Left colon (tissue), 2 donors: ENCODE measurements around the gene HOXA2. TPM values are rescaled to one million over a fixed set of nuclear protein-coding genes. Genes with fewer than 3 reads are reported as not detected.

Experiments used
- ATAC-seq: fragments of 200-7000 bp; cut with Tn5 transposase; one replicate; pipeline ENCODE4 v1.9.1; 2020; ENCODE audit warnings: mild to moderate bottlenecking, moderate library complexity
- DNase-seq, 2 donors: peaks; one replicate each; pipeline ENCODE4 v3.0.0-alpha.2; 2020
- intact Hi-C, 2 donors: fragments of 100-400 bp; cut with DNase I in 1 of 2; cut with micrococcal nuclease in 1 of 2; formaldehyde crosslinking; loops; one replicate each; pipeline versions ENCODE4 v1.11.2 to v1.14.0; 2022; cut with DNase I, micrococcal nuclease
- long read RNA-seq: library from polyadenylated mRNA; unstranded; transcript quantifications from one replicate; pipeline ENCODE4 v2.0.0, GENCODE V29; 2021
- total RNA-seq, 2 donors: library from RNA; stranded (reverse); fragmentation: NEBNext Ultra II Directional; extraction: Animal tissue kit (Norgen Biotek cat#: 25700); gene quantifications; one replicate each; pipeline ENCODE4 v1.2.1, GENCODE V29; 2021
- donor health status: DM: no; HTN: no; CAD: no.
- donor health status: DM: yes; HTN: yes; CAD: no.

The HOXA2 gene
- 1 to 10 TPM; 2.7 to 3.2 TPM for total RNA-seq
- long read RNA-seq, partial matches to known transcripts, result 0 of 3 reads
- long read RNA-seq, other reads (novel, unspliced or antisense), result 0 of 3 reads

DNA sequence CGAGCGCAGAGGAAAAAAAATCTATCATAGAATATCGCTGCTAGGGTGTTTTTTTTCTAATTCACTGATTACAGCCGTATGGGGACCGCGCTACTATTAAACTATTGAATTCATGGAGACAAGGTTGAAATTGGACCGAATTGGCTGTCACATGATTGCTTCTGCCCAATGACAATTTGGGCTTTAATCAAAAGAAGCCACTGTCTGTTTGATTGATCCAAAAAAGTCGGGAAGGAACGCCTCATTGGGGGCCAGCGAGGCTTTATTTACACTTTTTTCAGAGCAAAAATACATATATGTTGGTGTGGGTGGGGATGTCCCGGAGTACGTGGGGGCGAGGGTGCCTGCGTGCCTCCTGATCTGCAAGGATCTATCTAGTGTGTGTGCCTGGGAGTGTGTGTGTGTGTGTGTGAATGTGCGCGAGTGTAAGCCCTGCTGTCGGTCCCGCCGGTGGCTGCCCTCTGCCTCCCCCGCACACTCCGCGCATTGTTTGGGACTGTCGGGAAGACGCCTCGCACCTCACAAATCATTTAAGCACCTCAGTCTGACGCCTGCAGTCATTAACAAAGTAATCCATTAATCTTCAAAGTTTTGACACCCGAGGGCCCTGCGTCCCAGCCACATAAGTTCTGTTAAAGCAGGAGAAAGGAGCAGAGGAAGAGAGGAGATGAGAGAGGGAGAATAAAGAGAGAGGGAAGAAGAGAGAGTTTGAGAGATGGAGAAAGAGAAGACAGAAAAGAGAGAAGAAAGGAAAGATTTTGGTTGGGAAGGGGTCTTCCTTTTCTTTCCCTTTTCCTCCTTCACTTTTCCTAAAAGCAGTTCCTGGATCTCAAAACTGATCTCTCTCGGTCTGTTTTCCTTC, at the start of gene HOXA2:
HOXA2 (minus strand) TSS at position 103 of the 862 bp plus-strand sequence. CDS start 183 bp downstream, outside the sequence.
- peak; percentile 33 for ATAC-seq

GRCh38 chr7:27151341-27151930, 49.0 kb upstream of the HOXA2 start:
- no peak for ATAC-seq
- DNase-seq, result peak in 1 of 2 donors; percentile 40
- intact Hi-C loops, result no loop called here

More for the DNA sequence above, at the start of gene HOXA2:
- peak; percentile 60 to 71 for DNase-seq
- intact Hi-C loops, result no loop called here

- ATAC-seq (peak; percentile 38), DNase-seq (peak; percentile 81 to 85)
- intact Hi-C loops, result no loop called here
Measured at GRCh38 chr7:27150568-27151340, 48.3 kb upstream of the HOXA2 start.

DNA sequence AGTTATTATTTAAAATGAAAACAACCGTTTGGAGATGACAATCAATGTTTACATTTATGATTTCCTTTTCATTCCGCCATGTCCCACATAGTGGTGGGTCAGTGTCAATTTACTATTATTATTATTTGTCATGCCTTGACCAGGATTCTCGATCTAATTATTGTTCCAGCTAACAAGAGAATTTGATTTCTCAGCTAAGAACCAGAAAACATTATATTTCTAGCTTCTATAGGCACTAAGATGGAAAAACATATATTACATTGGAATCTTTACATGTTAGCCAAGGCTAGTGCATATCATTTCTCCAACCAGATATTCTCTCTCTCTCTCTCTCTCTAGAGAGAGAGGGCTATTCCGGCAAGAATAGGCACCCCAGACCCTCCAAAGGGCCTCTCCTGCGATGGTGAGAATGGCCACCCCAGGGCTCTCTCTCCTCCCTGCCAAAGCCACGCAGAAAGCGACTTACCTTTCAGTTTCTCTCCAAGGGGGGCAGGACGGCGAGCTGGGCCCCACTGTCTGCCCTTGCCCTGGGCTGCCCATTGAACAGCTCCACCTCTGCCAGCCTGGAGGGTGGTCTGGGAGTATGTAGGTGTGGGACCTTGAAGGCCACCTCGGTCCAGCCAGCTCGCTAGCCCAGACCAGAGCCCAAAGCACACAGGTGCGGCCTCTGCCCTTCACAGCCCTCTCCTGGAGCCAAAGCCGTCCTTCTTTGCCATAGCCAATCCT, 47.5 kb upstream of the HOXA2 start:
- DNase-seq (peak; percentile 46 to 53), ATAC-seq (no peak)
- intact Hi-C loops, result no loop called here

- peak; percentile 52 to 61 for DNase-seq
- ATAC-seq, result peak; percentile 33
- intact Hi-C loops, result no loop called here
Measured at GRCh38 chr7:27148756-27149641, 46.5 kb upstream of the HOXA2 start.

- ATAC-seq (peak; percentile 33), DNase-seq (peak; percentile 70 to 81)
- intact Hi-C loops, result no loop called here
Measured at GRCh38 chr7:27148031-27148755, 45.7 kb upstream of the HOXA2 start.

DNA sequence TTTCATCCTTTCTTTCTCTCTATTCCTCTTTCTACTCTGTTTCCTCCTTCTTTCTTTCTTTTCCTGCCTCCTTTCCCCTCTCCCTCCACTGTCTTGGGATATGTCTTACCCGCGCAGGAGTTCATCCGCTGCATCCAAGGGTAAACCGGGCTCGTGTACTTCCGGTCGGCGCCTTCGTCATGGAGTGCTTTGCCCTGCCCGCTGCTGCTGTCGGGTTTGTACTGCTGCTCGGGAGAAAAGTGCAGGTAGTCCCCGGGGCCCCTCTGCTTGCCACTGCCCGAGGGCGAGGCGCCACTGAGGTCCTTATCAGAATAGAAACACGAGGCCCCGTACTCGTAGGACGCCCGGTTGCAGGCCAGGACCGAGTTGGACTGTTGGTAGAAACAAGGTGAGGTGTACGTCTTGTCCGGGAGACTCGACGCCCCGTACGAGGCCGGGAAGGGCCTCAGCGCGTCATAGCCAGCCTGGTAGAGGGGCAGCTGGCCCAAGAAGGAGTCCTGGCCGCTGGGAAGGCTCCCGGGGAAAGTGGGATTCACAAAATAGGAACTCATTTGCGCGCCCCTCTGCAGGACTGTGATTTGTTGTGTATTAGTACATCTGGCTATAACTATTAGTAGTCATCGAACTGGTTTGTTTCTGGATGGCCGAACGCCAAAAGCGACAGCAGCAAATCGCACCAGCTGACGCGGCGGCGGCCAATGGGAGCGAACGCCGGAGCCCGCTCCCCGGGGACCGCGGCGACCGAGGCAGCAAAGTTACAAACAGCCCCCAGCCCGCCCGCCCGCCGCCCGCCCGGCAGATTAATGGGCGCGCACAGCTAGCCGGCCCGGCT, 44.9 kb upstream of the HOXA2 start, which contains the start of gene HOXA6:
HOXA6 (minus strand) TSS at position 576 of the 832 bp plus-strand sequence; CDS start at position 551, 25 bp downstream.
- ATAC-seq (peak; percentile 1), DNase-seq (peak; percentile 82)
- intact Hi-C loops, result no loop called here

DNA sequence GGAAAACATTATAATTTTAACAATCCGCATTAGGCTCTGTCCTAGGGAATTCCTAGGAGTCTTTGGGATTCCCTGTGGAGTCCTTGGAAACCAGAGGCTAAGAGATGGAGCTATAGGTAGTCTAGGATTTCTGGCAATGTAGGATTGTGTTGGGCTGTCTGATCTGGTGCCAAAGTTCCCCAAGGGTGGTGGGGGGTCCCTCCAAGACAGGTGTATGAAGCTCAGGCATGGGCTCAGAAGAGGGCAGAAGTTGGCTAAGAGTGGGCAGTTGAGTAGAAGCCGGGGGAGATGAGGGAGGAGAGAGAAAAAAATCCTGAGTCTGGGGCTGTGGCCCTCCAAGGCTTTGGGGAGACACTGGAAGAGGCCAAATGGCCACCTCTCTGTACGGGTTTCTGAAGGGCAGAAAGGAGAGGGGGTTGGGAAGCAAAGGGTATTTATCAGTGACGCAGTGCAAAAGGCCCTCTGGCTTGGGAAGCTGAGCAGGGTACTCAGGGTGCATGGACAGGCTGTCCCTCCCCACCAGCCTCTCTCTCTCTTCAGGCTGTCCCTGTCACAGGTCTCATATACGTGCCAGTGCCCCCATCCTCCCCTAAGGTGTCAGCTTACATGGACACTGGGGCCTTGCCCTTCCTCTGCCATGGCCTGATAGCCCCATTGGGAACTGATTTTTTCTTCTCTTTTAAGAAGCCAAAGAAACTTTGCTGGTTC, 44.2 kb upstream of the HOXA2 start:
- no peak for DNase-seq
- ATAC-seq, result no peak
- intact Hi-C loops, result no loop called here

DNA sequence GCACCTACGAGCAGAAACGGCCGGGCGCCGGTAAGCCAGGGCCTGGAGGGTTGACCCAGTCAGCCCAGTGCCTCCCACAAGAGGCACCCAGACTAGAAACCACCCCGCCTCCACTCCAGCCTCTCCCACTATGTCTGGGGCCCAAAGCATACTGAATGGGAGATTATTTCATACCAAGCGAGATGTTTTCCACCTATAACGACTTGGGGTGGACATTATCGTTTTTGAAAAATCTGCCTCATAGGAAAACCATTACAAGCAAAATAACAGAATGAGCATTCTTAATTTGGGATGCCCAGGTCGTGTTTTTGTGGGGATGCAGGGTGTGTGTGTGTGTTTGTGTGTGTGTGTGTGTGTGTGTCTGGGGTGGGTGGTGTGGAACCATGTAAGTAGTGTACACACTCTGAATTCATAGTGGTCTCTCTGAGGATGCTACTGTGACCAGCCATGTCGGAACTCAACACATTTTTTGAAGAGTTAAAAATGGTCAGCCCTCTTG, 43.5 kb upstream of the HOXA2 start:
- intact Hi-C loops, result no loop called here
- peak in 1 of 2 donors; percentile 35 for DNase-seq
- no peak for ATAC-seq

DNA sequence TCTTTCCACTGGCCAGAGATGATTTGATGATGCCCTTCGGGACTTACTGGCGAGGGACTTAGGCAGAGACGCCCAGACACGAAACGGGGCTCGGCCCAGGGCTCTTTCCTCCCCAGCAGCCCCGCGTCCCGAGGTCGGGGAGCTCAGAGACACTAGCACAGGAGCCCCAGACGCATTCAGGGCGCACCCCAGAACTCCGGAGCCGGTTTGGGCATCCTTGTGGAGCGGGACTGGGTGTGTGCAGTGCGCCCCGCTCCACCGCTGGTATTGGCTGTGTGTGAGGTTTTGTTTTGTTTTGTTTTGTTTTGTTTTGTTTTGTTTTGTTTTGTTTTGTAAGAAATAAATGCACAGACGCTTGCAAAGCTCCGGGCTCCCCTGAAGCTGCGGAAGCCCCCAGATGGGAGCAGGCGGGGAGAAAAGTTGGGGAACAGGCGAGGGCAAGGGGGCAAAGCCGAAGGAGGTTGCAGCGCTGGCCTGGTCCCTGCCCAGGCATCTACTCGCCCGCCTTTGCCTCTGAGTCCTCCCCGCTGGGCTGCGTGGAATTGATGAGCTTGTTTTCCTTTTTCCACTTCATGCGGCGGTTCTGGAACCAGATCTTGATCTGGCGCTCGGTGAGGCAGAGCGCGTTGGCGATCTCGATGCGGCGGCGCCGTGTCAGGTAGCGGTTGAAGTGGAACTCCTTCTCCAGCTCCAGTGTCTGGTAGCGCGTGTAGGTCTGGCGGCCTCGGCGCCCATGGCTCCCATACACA, 42.9 kb upstream of the HOXA2 start:
- DNase-seq (peak in 1 of 2 donors; percentile 47), ATAC-seq (no peak)
- intact Hi-C loops, result no loop called here

DNA sequence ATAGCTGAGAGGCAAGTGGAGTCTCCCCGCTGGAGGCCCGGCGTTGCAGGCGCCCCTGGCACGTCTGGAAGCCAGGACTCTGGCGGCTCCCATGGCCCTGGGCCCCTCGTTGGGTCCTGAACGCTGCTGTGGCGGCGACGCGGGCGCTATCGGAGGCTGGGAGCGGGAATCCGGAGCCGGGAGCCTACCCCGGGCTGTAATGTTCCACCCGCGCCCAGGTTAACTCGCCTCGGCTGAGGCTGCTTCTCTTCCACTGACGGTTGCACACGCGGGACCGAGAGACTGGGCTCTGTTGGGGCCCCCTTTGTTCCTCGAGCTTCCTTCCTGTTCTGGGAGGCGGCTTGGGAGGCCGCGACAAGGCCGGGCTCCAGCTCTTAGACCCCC, 42.3 kb upstream of the HOXA2 start:
- ATAC-seq (no peak), DNase-seq (no peak)

DNA sequence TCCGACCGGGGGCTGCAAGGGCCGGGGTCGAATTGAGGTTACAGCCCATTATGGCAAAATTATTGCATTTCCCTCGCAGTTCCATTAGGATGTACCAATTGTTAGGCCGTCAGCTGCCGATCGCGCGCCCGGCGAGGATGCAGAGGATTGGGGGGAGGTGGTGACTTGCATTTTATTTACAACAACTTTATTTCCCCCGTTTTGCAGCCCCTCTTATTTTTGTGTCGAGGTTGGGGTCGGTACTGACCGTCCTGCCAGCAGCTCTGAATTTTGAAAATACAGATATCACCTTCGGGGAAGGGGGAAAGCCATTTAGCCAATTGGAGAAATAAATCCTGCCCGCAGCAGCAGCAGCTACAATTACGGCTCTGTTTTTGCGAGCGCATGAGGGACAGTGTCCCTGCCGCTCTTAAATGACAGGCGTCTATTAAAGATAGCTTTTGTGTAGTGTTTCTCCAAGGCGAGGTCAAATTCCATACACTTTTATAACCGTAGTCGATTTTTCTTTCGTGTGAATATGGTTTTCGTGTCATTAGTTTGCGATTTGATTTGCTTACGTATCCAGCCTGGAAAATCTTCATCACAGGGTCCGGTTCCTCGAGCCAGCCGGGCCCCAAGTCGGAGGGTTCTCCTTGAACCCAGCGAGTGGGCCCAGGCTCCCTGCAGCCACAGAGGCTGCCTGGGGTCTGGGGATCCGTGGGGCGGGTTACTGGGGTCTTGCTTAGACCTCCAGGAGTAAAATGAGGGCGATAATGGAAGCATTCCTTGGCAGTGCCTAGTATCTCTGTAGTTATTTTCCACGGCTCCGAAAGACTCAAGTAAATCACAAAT, 41.7 kb upstream of the HOXA2 start:
- intact Hi-C loops, result loop anchor here in 1 of 2 donors (5.0 kb wide), 1 partner anchor 287 kb away; no protein-coding TSS in a partner anchor
- peak; percentile 10 for ATAC-seq
- DNase-seq, result no peak

More for the DNA sequence above, 42.3 kb upstream of the HOXA2 start:
- intact Hi-C loops, result loop anchor here in 1 of 2 donors (5.0 kb wide), 1 partner anchor 287 kb away; no protein-coding TSS in a partner anchor
